Measurements from ENCODE around the gene DAP.

Gene DAP

GRCh38 chr5:10715605-10716290, 45.3 kb downstream of the DAP start:
- Histone ChIP-seq H3K4me1 (ENCODE audit: control extremely low read depth in 1 of 4, control insufficient read depth in 4 of 4, insufficient read depth in 4 of 4, low read length in 3 of 4) (peaks cover 0 to 3% (median 0%) of the 10 kb centered on the region in 4 experiments), H3K9me3 (ENCODE audit: control extremely low read depth in 1 of 5, control insufficient read depth in 4 of 5, insufficient read depth in 2 of 5, low read depth in 1 of 5, low read length in 4 of 5) (peaks cover 0 to 7% (median 0%) of the 10 kb centered on the region in 5 experiments), H3K27ac (ENCODE audit: insufficient read depth in 1 of 2, low read depth in 1 of 2, low read length in 2 of 2, poor library complexity in 1 of 2, severe bottlenecking in 2 of 2) (no peak overlapping the region), H3K36me3 (ENCODE audit: control insufficient read depth in 4 of 4, insufficient read depth in 4 of 4, low read length in 3 of 4) (peaks cover 6 to 61% (median 31%) of the 10 kb centered on the region in 4 experiments), H3K27me3 (replicated peaks in 2 of 5; ENCODE audit: control insufficient read depth in 4 of 5, insufficient read depth in 5 of 5, low read length in 4 of 5) (no peaks in the 10 kb centered on the region), H3K4me3 (ENCODE audit: control insufficient read depth in 1 of 7, extremely low read depth in 1 of 7, insufficient read depth in 4 of 7, low read depth in 2 of 7, low read length in 6 of 7) (no peak overlapping the region)
- POLR2A ChIA-PET, result no interaction called here
- DNase-seq, result no peak
- CTCF ChIA-PET, result interaction anchor here (1.0 to 2.3 kb wide), 5 partner anchors 9 to 88 kb away, joined by 3 to 6 read pairs (median 3); no protein-coding TSS in a partner anchor
- WGBS (ENCODE audit: insufficient coverage), result 98% methylated on average over 9 of the region's 9 CpGs

DNA sequence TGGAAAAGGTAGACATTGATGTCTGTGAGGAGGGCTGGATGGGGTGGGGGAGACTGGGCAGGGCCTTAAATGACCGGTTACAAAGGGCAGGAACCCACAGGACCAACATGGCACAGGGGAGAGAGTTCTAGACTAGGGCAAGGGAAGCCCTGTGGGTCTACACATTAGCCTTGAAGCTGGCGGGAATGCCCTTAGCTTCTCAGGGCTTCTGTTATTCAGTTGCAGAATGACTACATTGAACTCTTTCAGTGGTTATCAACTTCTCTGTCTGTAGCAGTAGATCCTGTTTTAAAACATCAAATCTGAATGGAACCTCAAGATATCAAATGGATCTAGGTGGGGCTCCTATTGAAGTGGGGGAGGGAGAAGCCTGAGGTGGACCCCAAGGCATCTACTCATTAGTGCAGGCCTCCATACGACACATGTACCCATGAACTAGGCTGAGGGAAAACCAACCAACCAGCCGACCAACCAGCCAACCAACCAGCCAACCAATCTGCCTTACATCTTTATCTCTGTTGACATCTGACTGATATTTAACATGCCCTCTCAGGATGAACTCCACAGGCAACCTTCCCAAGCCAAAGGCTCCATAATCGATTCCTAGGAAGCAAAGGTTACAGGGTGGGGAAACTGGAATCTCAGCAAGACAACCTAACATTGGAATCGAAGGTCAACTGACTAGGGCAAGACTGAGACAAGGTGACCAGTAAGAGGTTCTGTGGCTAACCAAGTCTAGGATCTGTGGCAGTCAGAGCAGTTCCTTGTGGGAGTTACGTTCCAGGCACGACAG, 48.3 kb downstream of the DAP start:
- ChIA-PET POLR2A (no interaction called here), CTCF (interaction anchor here (2.2 kb wide), 1 partner anchor 11 kb away, joined by 8 read pairs; no protein-coding TSS in a partner anchor)
- peaks cover 0 to 3% (median 0%) of the 10 kb centered on the region in 4 experiments for H3K4me1 ChIP-seq (ENCODE audit: control extremely low read depth in 1 of 4, control insufficient read depth in 4 of 4, insufficient read depth in 4 of 4, low read length in 3 of 4)
- H3K36me3 ChIP-seq (ENCODE audit: control insufficient read depth in 4 of 4, insufficient read depth in 4 of 4, low read length in 3 of 4), result peaks cover 3 to 67% (median 24%) of the 10 kb centered on the region in 4 experiments
- H3K27ac ChIP-seq (ENCODE audit: insufficient read depth in 1 of 2, low read depth in 1 of 2, low read length in 2 of 2, poor library complexity in 1 of 2, severe bottlenecking in 2 of 2), result no peak overlapping the region
- no peak for DNase-seq
- H3K27me3 ChIP-seq (replicated peaks in 2 of 5; ENCODE audit: control insufficient read depth in 4 of 5, insufficient read depth in 5 of 5, low read length in 4 of 5), result no peaks in the 10 kb centered on the region
- peaks cover 0 to 4% (median 0%) of the 10 kb centered on the region in 5 experiments for H3K9me3 ChIP-seq (ENCODE audit: control extremely low read depth in 1 of 5, control insufficient read depth in 4 of 5, insufficient read depth in 2 of 5, low read depth in 1 of 5, low read length in 4 of 5)
- no peak overlapping the region for H3K4me3 ChIP-seq (ENCODE audit: control insufficient read depth in 1 of 7, extremely low read depth in 1 of 7, insufficient read depth in 4 of 7, low read depth in 2 of 7, low read length in 6 of 7)
- WGBS (ENCODE audit: insufficient coverage), result 100% methylated on average over 5 of the region's 8 CpGs

GRCh38 chr5:10711562-10711961, 49.5 kb downstream of the DAP start:
- H3K9me3 ChIP-seq (ENCODE audit: control extremely low read depth in 1 of 5, control insufficient read depth in 4 of 5, insufficient read depth in 2 of 5, low read depth in 1 of 5, low read length in 4 of 5), result no peaks in the 10 kb centered on the region
- no peaks in the 10 kb centered on the region for H3K27me3 ChIP-seq (replicated peaks in 2 of 5; ENCODE audit: control insufficient read depth in 4 of 5, insufficient read depth in 5 of 5, low read length in 4 of 5)
- peaks cover 3 to 67% (median 20%) of the 10 kb centered on the region in 4 experiments for H3K36me3 ChIP-seq (ENCODE audit: control insufficient read depth in 4 of 4, insufficient read depth in 4 of 4, low read length in 3 of 4)
- H3K4me1 ChIP-seq (ENCODE audit: control extremely low read depth in 1 of 4, control insufficient read depth in 4 of 4, insufficient read depth in 4 of 4, low read length in 3 of 4), result peaks cover 0 to 3% (median 0%) of the 10 kb centered on the region in 4 experiments
- no peak overlapping the region for H3K4me3 ChIP-seq (ENCODE audit: control insufficient read depth in 1 of 7, extremely low read depth in 1 of 7, insufficient read depth in 4 of 7, low read depth in 2 of 7, low read length in 6 of 7)
- POLR2A ChIA-PET, result no interaction called here
- DNase-seq, result no peak
- no peak overlapping the region for H3K27ac ChIP-seq (ENCODE audit: insufficient read depth in 1 of 2, low read depth in 1 of 2, low read length in 2 of 2, poor library complexity in 1 of 2, severe bottlenecking in 2 of 2)
- WGBS (ENCODE audit: insufficient coverage), result 66% methylated on average over 4 of the region's 6 CpGs
- CTCF ChIA-PET, result interaction anchor here (2.2 kb wide), 1 partner anchor 10 kb away, joined by 8 read pairs; no protein-coding TSS in a partner anchor

DNA sequence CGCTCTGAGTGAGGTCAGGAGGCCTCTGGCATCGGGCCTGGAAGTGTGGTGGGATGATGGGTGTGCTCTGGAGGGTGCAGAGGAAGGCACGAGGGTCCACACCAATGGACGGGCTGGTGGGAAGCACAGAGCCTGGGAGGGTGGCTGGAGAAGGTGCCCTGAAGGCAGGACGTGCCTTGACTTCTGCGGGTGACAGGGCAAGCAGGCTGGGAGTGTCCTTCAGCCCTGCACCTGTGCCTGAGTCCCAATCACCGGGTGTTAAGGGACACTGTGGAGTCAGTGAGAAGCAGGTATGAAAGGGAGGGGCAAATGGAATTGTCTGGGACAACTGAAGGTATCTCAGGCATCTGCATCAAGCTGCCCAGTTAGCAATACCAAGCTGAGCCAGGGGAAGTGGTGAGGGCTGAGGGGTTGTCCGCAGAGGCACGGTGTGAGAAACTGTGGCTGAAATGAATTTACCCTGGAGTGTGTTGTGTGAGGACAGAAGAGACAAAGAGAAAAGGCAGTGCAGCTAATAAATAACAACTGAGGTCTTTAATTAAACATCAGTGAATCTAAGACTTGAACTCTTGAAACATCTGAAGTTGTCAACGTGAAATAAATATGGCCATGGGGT, 50.4 kb downstream of the DAP start:
- Histone ChIP-seq H3K36me3 (ENCODE audit: control insufficient read depth in 4 of 4, insufficient read depth in 4 of 4, low read length in 3 of 4) (peaks cover 3 to 61% (median 17%) of the 10 kb centered on the region in 4 experiments), H3K4me1 (ENCODE audit: control extremely low read depth in 1 of 4, control insufficient read depth in 4 of 4, insufficient read depth in 4 of 4, low read length in 3 of 4) (peaks cover 0 to 3% (median 1%) of the 10 kb centered on the region in 4 experiments), H3K27me3 (replicated peaks in 2 of 5; ENCODE audit: control insufficient read depth in 4 of 5, insufficient read depth in 5 of 5, low read length in 4 of 5) (no peaks in the 10 kb centered on the region), H3K27ac (ENCODE audit: insufficient read depth in 1 of 2, low read depth in 1 of 2, low read length in 2 of 2, poor library complexity in 1 of 2, severe bottlenecking in 2 of 2) (no peak overlapping the region), H3K4me3 (ENCODE audit: control insufficient read depth in 1 of 7, extremely low read depth in 1 of 7, insufficient read depth in 4 of 7, low read depth in 2 of 7, low read length in 6 of 7) (no peak overlapping the region), H3K9me3 (ENCODE audit: control extremely low read depth in 1 of 5, control insufficient read depth in 4 of 5, insufficient read depth in 2 of 5, low read depth in 1 of 5, low read length in 4 of 5) (no peaks in the 10 kb centered on the region)
- WGBS (ENCODE audit: insufficient coverage), result 96% methylated on average over 10 of the region's 10 CpGs
- no peak for DNase-seq
- ChIA-PET CTCF (no interaction called here), POLR2A (no interaction called here)

DNA sequence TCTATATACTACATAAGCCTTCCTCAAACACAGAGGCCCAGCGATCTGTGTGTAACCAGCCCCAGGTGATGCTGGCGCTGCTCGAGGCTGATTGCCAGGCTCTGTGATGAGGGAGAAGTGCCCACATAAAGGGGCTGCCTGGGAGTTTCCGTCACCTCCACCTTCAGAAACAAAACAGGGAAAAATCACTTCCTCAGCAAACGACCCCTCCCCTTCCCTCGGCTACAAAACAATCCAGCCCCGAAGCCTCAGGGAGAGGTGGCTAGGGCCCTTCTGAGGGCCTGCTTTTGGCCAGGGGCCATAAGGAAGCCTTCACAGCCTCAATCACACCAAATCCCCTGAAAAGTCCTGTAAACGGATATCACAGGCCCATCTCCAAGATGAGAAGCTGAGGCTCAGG, 51.1 kb downstream of the DAP start:
- Histone ChIP-seq H3K27me3 (replicated peaks in 2 of 5; ENCODE audit: control insufficient read depth in 4 of 5, insufficient read depth in 5 of 5, low read length in 4 of 5) (no peaks in the 10 kb centered on the region), H3K27ac (ENCODE audit: insufficient read depth in 1 of 2, low read depth in 1 of 2, low read length in 2 of 2, poor library complexity in 1 of 2, severe bottlenecking in 2 of 2) (no peak overlapping the region), H3K4me1 (ENCODE audit: control extremely low read depth in 1 of 4, control insufficient read depth in 4 of 4, insufficient read depth in 4 of 4, low read length in 3 of 4) (peaks cover 3 to 10% (median 8%) of the 10 kb centered on the region in 4 experiments), H3K9me3 (ENCODE audit: control extremely low read depth in 1 of 5, control insufficient read depth in 4 of 5, insufficient read depth in 2 of 5, low read depth in 1 of 5, low read length in 4 of 5) (no peaks in the 10 kb centered on the region), H3K36me3 (ENCODE audit: control insufficient read depth in 4 of 4, insufficient read depth in 4 of 4, low read length in 3 of 4) (peaks cover 3 to 56% (median 14%) of the 10 kb centered on the region in 4 experiments), H3K4me3 (ENCODE audit: control insufficient read depth in 1 of 7, extremely low read depth in 1 of 7, insufficient read depth in 4 of 7, low read depth in 2 of 7, low read length in 6 of 7) (no peak overlapping the region)
- ChIA-PET POLR2A (no interaction called here), CTCF (no interaction called here)
- 100% methylated on average over 4 of the region's 8 CpGs for WGBS (ENCODE audit: insufficient coverage)
- DNase-seq, result no peak

DNA sequence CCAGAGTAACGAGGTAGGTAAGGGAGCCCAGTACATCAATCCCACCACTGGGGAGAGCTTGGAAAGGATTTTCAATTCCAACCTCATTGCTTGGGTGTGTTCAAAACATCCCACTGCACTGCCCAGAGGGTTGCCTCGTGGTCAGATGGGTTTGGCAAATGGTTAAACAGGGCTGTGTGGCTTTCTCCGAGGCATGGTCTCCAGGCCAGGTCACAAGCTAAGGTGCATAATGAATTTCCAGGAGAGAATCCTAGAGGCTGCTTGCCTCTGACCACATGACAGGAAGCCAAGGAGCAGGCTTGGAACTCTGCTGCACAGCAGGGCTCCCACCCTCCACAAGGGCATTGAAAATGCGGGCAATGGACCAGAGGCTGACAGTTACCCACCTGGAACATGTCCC, 51.6 kb downstream of the DAP start:
- Histone ChIP-seq H3K4me3 (ENCODE audit: control insufficient read depth in 1 of 7, extremely low read depth in 1 of 7, insufficient read depth in 4 of 7, low read depth in 2 of 7, low read length in 6 of 7) (no peak overlapping the region), H3K27me3 (replicated peaks in 2 of 5; ENCODE audit: control insufficient read depth in 4 of 5, insufficient read depth in 5 of 5, low read length in 4 of 5) (no peaks in the 10 kb centered on the region), H3K36me3 (ENCODE audit: control insufficient read depth in 4 of 4, insufficient read depth in 4 of 4, low read length in 3 of 4) (peaks cover 1 to 51% (median 12%) of the 10 kb centered on the region in 4 experiments), H3K9me3 (ENCODE audit: control extremely low read depth in 1 of 5, control insufficient read depth in 4 of 5, insufficient read depth in 2 of 5, low read depth in 1 of 5, low read length in 4 of 5) (no peaks in the 10 kb centered on the region), H3K4me1 (ENCODE audit: control extremely low read depth in 1 of 4, control insufficient read depth in 4 of 4, insufficient read depth in 4 of 4, low read length in 3 of 4) (peaks cover 5 to 16% (median 13%) of the 10 kb centered on the region in 4 experiments), H3K27ac (ENCODE audit: insufficient read depth in 1 of 2, low read depth in 1 of 2, low read length in 2 of 2, poor library complexity in 1 of 2, severe bottlenecking in 2 of 2) (no peak overlapping the region)
- DNase-seq, result no peak
- ChIA-PET POLR2A (no interaction called here), CTCF (no interaction called here)
- WGBS (ENCODE audit: insufficient coverage), result 97% methylated on average over 4 of the region's 4 CpGs

Measured in common myeloid progenitor, CD34-positive (primary cell).